ELR (cell line): ENCODE measurements around the gene RPP25.

Experiments
- DNase-seq: peaks from one replicate; pipeline ENCODE4 v3.0.0-alpha.2; 2015; ENCODE audit warnings: low read depth

RPP25 gene, protein sequence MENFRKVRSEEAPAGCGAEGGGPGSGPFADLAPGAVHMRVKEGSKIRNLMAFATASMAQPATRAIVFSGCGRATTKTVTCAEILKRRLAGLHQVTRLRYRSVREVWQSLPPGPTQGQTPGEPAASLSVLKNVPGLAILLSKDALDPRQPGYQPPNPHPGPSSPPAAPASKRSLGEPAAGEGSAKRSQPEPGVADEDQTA

GRCh38 chr15:74956648-74957475 lies at the start of gene RPP25:
RPP25 (minus strand) TSS chr15:74956772; CDS start chr15:74956583, 189 bp downstream.
- peak; percentile 71 for DNase-seq

- DNase-seq: no peak
Measured at GRCh38 chr15:75002398-75002797, 45.8 kb upstream of the RPP25 start.

DNA sequence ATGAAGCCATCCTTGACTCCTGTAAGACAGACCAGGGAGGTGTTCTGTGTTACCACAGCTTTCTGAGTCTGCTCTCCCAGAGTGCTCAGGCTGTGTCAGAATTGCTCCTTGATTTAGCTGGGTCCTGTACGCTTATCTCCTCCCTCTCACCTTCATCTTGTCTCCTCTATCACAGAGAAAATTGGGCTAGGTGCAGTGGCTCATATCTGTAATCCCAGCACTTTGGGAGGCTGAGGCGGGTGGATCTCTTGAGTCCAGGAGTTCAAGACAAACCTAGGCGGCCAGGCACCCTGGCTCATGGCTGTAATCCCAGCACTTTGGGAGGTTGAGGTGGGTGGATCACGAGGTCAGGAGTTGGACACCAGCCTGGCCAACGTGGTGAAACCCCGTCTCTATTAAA lies 44.7 kb upstream of the RPP25 start:
- DNase-seq: no peak

GRCh38 chr15:74997543-74997942 lies 41.0 kb upstream of the RPP25 start:
- DNase-seq: no peak

- DNase-seq: no peak
Measured at GRCh38 chr15:74997141-74997540, 40.6 kb upstream of the RPP25 start.

GRCh38 chr15:74995779-74996765 lies 39.5 kb upstream of the RPP25 start:
- DNase-seq: no peak

GRCh38 chr15:74995182-74995778 lies 38.7 kb upstream of the RPP25 start, which contains the start of gene SCAMP5:
SCAMP5 (plus strand) TSS chr15:74995563; CDS start chr15:75011840, 16,277 bp downstream.
- peak; percentile 90 for DNase-seq

DNA sequence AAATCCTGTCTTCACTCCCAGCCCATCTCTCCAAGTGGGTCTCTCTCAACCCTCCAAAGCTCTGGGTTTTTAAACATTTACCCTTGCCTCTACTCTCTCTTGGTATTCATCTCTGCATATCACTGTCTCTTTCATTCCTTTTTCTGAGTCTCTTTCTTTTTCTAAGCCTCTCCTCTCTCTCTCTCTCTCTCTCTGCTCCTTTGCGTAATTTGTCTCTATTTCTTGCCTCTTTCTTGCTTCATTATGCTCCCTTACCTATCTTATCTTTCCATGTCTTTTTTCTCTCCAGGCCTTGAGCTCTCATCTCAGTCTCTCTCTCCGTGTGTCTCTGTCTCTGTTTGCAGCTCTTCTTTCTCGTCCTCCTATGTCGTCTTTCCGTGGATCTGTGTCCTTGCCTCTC lies 38.1 kb upstream of the RPP25 start:
- no peak for DNase-seq

DNA sequence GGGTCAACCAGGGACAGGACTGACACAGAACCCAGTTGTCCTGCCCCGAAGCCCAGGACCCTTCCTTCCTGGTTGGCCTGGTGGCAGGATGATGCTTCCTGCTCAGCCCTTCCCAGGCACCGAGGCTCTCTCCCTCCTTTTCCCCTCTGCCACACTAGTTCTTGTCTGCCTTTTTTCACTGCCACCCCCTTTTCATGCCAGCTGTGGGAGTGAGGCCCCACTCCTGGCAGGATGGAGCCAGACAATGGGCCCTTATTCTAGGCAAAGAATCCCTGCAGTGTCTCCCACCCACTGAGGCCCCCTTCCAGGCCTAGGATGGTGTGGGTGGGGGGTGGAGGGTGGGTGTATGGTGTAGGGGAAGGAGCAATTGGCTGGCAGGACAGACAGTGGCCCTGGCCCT lies 37.7 kb upstream of the RPP25 start:
- DNase-seq: no peak

DNA sequence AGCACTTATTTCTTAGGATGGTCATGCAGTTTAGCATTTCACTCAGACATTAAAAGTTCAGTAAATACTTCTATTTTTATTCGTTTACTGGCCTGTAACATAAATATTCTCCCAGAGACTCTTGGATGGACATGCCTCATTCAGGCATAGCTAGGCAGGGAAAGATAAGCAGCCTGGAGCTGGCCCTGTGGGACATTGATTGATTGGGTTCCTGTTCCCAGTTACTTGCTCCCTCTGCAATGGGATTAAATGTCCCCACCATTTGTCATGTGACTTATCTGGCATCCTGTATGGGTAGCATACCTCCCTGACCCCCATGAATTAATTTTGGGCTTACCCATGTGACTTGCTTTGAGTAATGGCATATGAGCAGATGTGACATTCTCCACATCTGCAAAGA lies 36.0 kb upstream of the RPP25 start:
- DNase-seq: no peak

DNA sequence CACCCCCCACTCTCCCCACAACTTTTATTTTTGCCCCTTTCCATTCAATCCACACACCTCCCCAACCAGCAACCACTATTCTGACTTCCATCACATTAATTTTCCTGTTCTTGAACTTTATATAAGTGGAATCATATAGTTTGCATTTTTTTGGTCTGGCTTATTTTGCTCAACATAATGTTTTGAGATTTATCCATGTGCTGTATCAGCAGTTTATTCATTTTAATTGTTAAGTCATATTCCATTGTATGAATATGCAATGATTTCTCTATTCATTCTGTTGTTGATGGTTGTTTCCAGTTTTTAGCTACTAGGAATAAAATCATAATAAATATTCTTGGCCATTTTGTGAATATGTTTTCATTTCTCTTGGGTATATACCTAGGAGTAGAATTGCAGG lies 33.0 kb upstream of the RPP25 start:
- no peak for DNase-seq

GRCh38 chr15:74988007-74988800 lies 31.6 kb upstream of the RPP25 start:
- DNase-seq: peak; percentile 65

DNA sequence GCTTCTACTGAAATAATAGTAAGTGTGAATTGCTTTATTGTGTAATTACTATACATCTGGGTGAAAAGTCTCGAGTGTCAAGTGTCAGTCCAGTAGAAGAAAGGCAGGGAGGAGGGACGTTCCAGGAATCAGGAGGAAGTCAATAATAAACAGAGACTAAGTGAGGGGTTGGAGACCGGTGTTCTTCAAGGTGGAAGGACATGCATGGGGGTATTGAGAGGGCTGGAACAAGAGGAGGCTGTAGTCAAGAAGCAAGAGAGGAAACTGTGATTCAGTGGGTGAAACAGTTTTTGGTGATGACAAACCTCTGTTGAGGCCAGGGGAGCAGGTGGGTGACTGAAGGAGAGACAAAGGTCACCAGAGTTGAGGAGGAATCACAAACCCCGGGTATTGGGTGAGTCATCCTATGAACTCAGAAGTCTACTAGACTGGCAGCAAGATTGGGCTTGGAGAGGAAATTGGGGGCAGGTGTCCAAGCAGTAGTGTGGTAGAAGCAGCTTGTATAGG lies 27.2 kb upstream of the RPP25 start:
- DNase-seq: peak; percentile 51

DNA sequence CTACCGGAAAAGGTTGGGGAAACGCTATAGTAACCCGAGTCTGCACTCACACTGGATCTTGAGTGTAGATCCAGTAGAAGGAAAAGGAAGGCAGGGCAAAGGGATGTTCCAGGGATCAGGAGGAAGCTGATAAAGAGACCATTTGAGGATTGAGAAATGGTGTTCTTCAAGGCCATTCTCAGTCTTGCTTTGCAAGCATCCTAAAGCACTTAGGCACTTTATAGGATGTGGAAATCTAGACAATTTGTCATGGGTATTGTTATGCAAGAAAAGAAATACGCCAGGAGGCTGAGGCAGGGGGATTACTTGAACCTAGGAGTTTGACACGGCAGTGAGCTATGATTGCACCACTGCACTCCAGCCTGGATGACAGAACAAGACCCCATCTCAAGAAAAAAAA lies 25.6 kb upstream of the RPP25 start:
- no peak for DNase-seq

DNA sequence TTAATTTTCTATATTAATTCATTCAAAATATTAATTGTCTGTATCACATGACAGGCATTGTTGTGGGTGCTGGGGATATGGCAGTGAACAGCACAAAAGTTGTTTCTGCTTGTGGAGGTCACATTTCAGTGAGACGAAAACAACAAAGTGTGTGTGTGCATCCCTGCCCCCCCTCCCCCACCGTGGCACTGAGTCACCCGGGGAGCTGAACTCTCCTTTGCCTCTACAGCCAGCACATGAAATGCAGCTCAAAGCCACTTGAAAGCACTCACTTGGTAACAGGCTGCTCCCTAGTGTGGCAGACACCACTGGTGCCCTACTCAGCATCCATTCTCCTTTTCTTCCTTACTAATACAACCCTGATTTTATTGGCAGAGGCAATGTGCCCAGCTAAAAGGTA lies 21.9 kb upstream of the RPP25 start:
- peak; percentile 50 for DNase-seq

DNA sequence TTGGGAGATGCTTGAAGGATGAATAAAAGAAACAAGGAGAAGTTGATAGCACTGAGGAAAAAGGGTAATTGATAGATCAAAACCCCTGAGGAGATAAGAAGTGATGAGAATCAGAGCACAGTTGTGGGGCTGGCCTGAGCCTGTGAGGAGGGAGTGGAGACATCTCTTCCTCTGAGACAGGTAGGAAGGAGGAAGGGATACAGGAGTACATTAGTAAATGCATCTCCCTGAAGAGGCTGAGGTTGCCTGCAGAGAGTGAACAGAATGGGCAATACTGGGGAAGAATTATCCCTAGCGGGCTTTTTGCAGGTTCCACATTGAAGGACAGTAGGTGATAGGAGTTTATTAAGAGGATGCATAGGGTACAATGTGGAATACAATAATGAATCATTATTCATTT lies 21.5 kb upstream of the RPP25 start:
- no peak for DNase-seq

GRCh38 chr15:74977599-74977998 lies 21.0 kb upstream of the RPP25 start:
- peak; percentile 55 for DNase-seq

DNA sequence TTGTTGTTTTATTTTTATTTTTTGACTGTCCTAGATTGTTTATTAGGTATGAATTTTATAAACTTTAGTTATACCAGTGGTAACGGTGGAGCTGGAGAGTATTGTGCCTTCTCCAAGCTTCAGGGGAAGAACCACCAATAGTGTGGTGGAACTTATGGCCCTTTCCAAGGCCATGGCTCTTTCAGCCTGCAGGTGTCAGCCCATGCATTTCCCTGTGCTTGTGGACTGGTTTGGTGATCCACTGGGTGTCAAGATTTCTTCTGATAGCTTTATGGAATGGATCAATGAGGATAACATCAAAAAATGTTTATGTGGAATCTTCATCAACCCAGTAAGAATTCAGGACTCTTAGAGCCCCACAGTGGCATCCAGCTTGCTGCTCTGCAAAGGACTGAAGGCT lies 19.6 kb upstream of the RPP25 start:
- no peak for DNase-seq

GRCh38 chr15:74967670-74968069 lies 11.1 kb upstream of the RPP25 start:
- no peak for DNase-seq

- peak; percentile 77 for DNase-seq
Measured at GRCh38 chr15:74964794-74965193, 8.2 kb upstream of the RPP25 start.

GRCh38 chr15:74963213-74963612 lies 6.6 kb upstream of the RPP25 start:
- DNase-seq: no peak
